HepG2 (cell line): Measurements from ENCODE around the gene DCK. TPM values are rescaled to one million over a fixed set of nuclear protein-coding genes. Genes with fewer than 3 reads are reported as not detected.

ENCODE experiments used
- ATAC-seq: fragments of 200-7000 bp; cut with Tn5 transposase; 3 replicates; pipeline ENCODE4 v1.9.1; 2020; ENCODE audit warnings: mild to moderate bottlenecking, moderate library complexity
- BruUV-seq: library from RNA; stranded (reverse); fragments of 400-500 nt; replicated peaks from 2 replicates; lab custom pipeline; 2021; lab: Mats Ljungman, UMichigan
- CTCF ChIA-PET: fragments of 300-600 bp; formaldehyde crosslinking; extraction: SDS; loops from one replicate; lab custom pipeline; 2021; ENCODE audit warnings: low total read pairs, inconsistent platforms, low intra/inter-chr PET ratio; lab: Yijun Ruan, JAX
- POLR2A ChIA-PET: fragments of 350-600 bp; sonication (Branson Sonifier 250); formaldehyde crosslinking; loops from one replicate; lab custom pipeline; 2020; ENCODE audit warnings: antibody characterized with exemption, inconsistent platforms; lab: Yijun Ruan, JAX
- DNase-seq: peaks from one replicate; pipeline ENCODE4 v3.0.0-alpha.2; 2015; ENCODE audit warnings: low spot score
- FAIRE-seq: peaks from 3 replicates; lab custom pipeline; 2011; peaks lifted over from hg19 to GRCh38; lab: Jason Lieb, UNC
- H2AFZ ChIP-seq: one replicate; pipeline ENCODE4 v1.6.1; 2011; ENCODE audit warnings: low read length, inconsistent platforms
- H3K27ac ChIP-seq: fragments of 300-600 bp; 3 replicates; pipeline ENCODE4 v1.8.0; 2011; ENCODE audit warnings: mixed run types, mild to moderate bottlenecking, mixed read lengths, low read length, inconsistent platforms; ENCODE audit not compliant: insufficient read depth; ENCODE audit errors: extremely low read length
- H3K27me3 ChIP-seq, 2 experiments: fragments of 200-600 bp in 1 of 2; 2 replicates in 1 of 2; 3 replicates in 1 of 2; pipeline versions ENCODE4 v1.6.0 to v1.8.0; 2011; ENCODE audit warnings: low read length in 2 of 2, mild to moderate bottlenecking in 2 of 2, moderate library complexity in 2 of 2, inconsistent platforms in 1 of 2; ENCODE audit not compliant: insufficient read depth in 2 of 2, control insufficient read depth in 1 of 2
- H3K36me3 ChIP-seq, 2 experiments: fragments of 200-600 bp in 1 of 2; replicated peaks in 1 of 2; 2 replicates in 1 of 2; 3 replicates in 1 of 2; pipeline versions ENCODE4 v1.5.1 to v1.8.0; 2011; ENCODE audit warnings: low read length in 2 of 2, inconsistent platforms in 1 of 2; ENCODE audit not compliant: insufficient read depth in 2 of 2, control insufficient read depth in 1 of 2
- H3K4me1 ChIP-seq: 2 replicates; pipeline ENCODE4 v1.5.1; 2012; ENCODE audit warnings: low read length, inconsistent platforms; ENCODE audit not compliant: insufficient read depth
- H3K4me2 ChIP-seq: 2 replicates; pipeline ENCODE4 v1.6.0; 2011; ENCODE audit warnings: low read depth, low read length, inconsistent platforms
- H3K4me3 ChIP-seq, 3 experiments: fragments of 200-600 bp in 1 of 3; sonication (generic), shearing (Covaris generic) in 1 of 3; replicated peaks in 1 of 3; 2 replicates each; pipeline ENCODE4 v1.5.1; 2011 to 2016; ENCODE audit warnings: low read length in 3 of 3, inconsistent platforms in 2 of 3, low read depth in 2 of 3, mild to moderate bottlenecking in 2 of 3, control low read depth in 1 of 3, mixed read lengths in 1 of 3; ENCODE audit not compliant: insufficient read depth in 1 of 3
- H3K79me2 ChIP-seq: one replicate; pipeline ENCODE4 v1.6.1; 2011; ENCODE audit warnings: low read length, inconsistent platforms; ENCODE audit not compliant: insufficient read depth
- H3K9ac ChIP-seq: 2 replicates; pipeline ENCODE4 v1.6.0; 2011; ENCODE audit warnings: mild to moderate bottlenecking, low read depth, low read length, inconsistent platforms; ENCODE audit not compliant: insufficient read depth
- H3K9me3 ChIP-seq: 2 replicates; pipeline ENCODE4 v1.5.1; 2012; ENCODE audit warnings: mild to moderate bottlenecking, low read length
- H4K20me1 ChIP-seq: 2 replicates; pipeline ENCODE4 v1.6.0; 2011; ENCODE audit warnings: inconsistent platforms, mild to moderate bottlenecking, low read length, moderate library complexity; ENCODE audit not compliant: insufficient read depth
- FOXO4 ChIP-seq: sonication (generic); formaldehyde crosslinking; conservative IDR thresholded peaks from 2 replicates; pipeline ENCODE4 v1.8.1; 2023; ENCODE audit warnings: missing genetic modification reagents
- HNRNPK ChIP-seq: fragments of 200-400 bp; formaldehyde crosslinking; IDR thresholded peaks from 2 replicates; pipeline ENCODE4 v1.6.1; 2018; ENCODE audit warnings: low read length, low read depth, moderate library complexity, mild to moderate bottlenecking; ENCODE audit not compliant: poor library complexity, severe bottlenecking
- KDM5A ChIP-seq: fragments of 200-600 bp; sonication (generic); IDR thresholded peaks from 2 replicates; pipeline ENCODE4 v1.7.0; 2018; ENCODE audit warnings: antibody characterized with exemption, mild to moderate bottlenecking, low read length, borderline replicate concordance
- KDM5B ChIP-seq: sonication (generic); formaldehyde crosslinking; IDR thresholded peaks from 2 replicates; pipeline ENCODE4 v1.4.0; 2020; ENCODE audit warnings: missing genetic modification reagents, mild to moderate bottlenecking, borderline replicate concordance
- NONO ChIP-seq, 2 experiments: fragments of 450-650 bp in 1 of 2; sonication (generic) in 1 of 2; formaldehyde crosslinking in 1 of 2; IDR thresholded peaks in 1 of 2; conservative IDR thresholded peaks in 1 of 2; 2 replicates each; pipeline versions ENCODE4 v1.6.1 to v1.8.0; 2017 to 2022; ENCODE audit warnings: mild to moderate bottlenecking in 1 of 2, missing genetic modification reagents in 1 of 2, moderate library complexity in 1 of 2
- NR2F2 ChIP-seq: IDR thresholded peaks from 2 replicates; pipeline ENCODE4 v1.6.1; 2012; ENCODE audit warnings: low read depth, inconsistent platforms, borderline replicate concordance
- ZFP91 ChIP-seq: sonication (generic); formaldehyde crosslinking; IDR thresholded peaks from 2 replicates; pipeline ENCODE4 v1.9.0; 2022; ENCODE audit warnings: missing genetic modification reagents, mild to moderate bottlenecking, borderline replicate concordance
- ZNF138 ChIP-seq: sonication (generic); formaldehyde crosslinking; IDR thresholded peaks from 2 replicates; pipeline ENCODE4 v1.5.0; 2020; ENCODE audit warnings: mild to moderate bottlenecking, low read depth, missing genetic modification reagents
- ZNF142 ChIP-seq: sonication (generic); formaldehyde crosslinking; IDR thresholded peaks from 2 replicates; pipeline ENCODE4 v1.4.0; 2020; ENCODE audit warnings: missing genetic modification reagents
- ZNF224 ChIP-seq: sonication (generic); formaldehyde crosslinking; IDR thresholded peaks from 2 replicates; pipeline ENCODE4 v1.5.0; 2020; ENCODE audit warnings: mild to moderate bottlenecking, missing genetic modification reagents
- ZNF280B ChIP-seq: sonication (generic); formaldehyde crosslinking; IDR thresholded peaks from 2 replicates; pipeline ENCODE4 v1.5.0; 2020; ENCODE audit warnings: missing genetic modification reagents, mild to moderate bottlenecking, borderline replicate concordance
- ZNF790 ChIP-seq: sonication (generic); formaldehyde crosslinking; IDR thresholded peaks from 2 replicates; pipeline ENCODE4 v1.8.0; 2022; ENCODE audit warnings: missing genetic modification reagents, mild to moderate bottlenecking, borderline replicate concordance
- WGBS: methylation state at CpG from one replicate; pipeline ENCODE4 v1.1.6; 2017; ENCODE audit warnings: low lambda C conversion rate; 5-methylcytosine and 5-hydroxymethylcytosine counted together
- in situ Hi-C: cut with HindIII; loops from 2 replicates; pipeline ENCODE4 v1.10.0; 2017; ENCODE audit warnings: low pct_unique_long_range_greater_than_20kb; ENCODE audit not compliant: extremely low pct_ligation_motif_present
- intact Hi-C: fragments of 100-400 bp; cut with micrococcal nuclease; formaldehyde crosslinking; loops from one replicate; pipeline ENCODE4 v1.10.0; 2022; ENCODE audit not compliant: unreplicated experiment
- polyA plus RNA-seq, 8 experiments: library from polyadenylated mRNA; depleted of rRNA in 3 of 8; stranded (reverse) in 7 of 8; unstranded in 1 of 8; fragments of >200 nt; fragmentation: Illumina TruSeq in 4 of 8; extraction: Trizol in 4 of 8; gene quantifications; 2 replicates each; pipeline versions ENCODE4 v1.2.1 to v1.2.3, GENCODE V29; 2011 to 2016; ENCODE audit warnings: low read depth in 4 of 8, missing spikeins in 1 of 8, mixed read lengths in 1 of 8; ENCODE audit not compliant: insufficient read depth in 1 of 8
- total RNA-seq, 5 experiments: library from RNA; depleted of rRNA; stranded (reverse); fragments of >200 nt; fragmentation: Illumina TruSeq; extraction: Trizol; gene quantifications; 2 replicates each; pipeline ENCODE4 v1.2.3, GENCODE V29; 2016; ENCODE audit warnings: low read depth in 1 of 5

DCK gene
- total and polyA plus RNA-seq, 2 of the 13 experiments (the other 11 are each of a cell fraction or from before 2014, with no cell fraction given), result 5.7 to 21.8 TPM

- no peaks in the 10 kb centered on the region for H3K27me3 ChIP-seq
- WGBS, result 0% methylated on average over 9 of the region's 11 CpGs
- H3K4me3 ChIP-seq, result peak overlapping the region; percentile 67 to 92 (median 89)
- peak overlapping the region; percentile 97 for H3K4me2 ChIP-seq
- ChIA-PET CTCF (no interaction called here), POLR2A (interaction anchor here (0.7 to 2.4 kb wide), 9 partner anchors 9 to 297 kb away, joined by 3 to 18 read pairs (median 3); partner anchors contain the start of genes GRSF1 and MOB1B)
- H4K20me1 ChIP-seq, result no peaks in the 10 kb centered on the region; the same call in 1 of the 2 replicates
- no peak for FAIRE-seq
- in situ Hi-C loops, result loop anchor here (10.0 kb wide), 1 partner anchor 149 kb away; no protein-coding TSS in a partner anchor
- H3K4me1 ChIP-seq, result peaks cover 43% of the 10 kb centered on the region
- no peak overlapping the region for H2AFZ ChIP-seq
- H3K79me2 ChIP-seq, result peaks cover 39% of the 10 kb centered on the region
- peak; percentile 15 for DNase-seq
- TSS peak; percentile 58 for BruUV-seq
- H3K27ac ChIP-seq, result peak overlapping the region; percentile 83
- H3K9me3 ChIP-seq, result no peaks in the 10 kb centered on the region
- peak; percentile 55 for ATAC-seq
- no peaks in the 10 kb centered on the region; a peak in 1 of 5 replicates for H3K36me3 ChIP-seq
- intact Hi-C loops, result loop anchor here (2.0 to 10.0 kb wide), 3 partner anchors 23 to 289 kb away; partner anchors contain the start of gene GRSF1
- peak overlapping the region; percentile 81 for H3K9ac ChIP-seq
- TF ChIP-seq ZNF142 (CRISPR knock-in tag) (no peak), FOXO4 (CRISPR knock-in tag) (0 out of 2 replicates have a peak, but pooled peaks have one; percentile 60), NONO (IDR thresholded peaks at IDR 0.05) (no peak), NONO (CRISPR knock-in tag; conservative IDR thresholded peaks at IDR 0.05) (no peak), ZNF138 (CRISPR knock-in tag) (0 out of 2 replicates have a peak, but pooled peaks have one; percentile 3), ZNF280B (CRISPR knock-in tag) (0 out of 2 replicates have a peak, but pooled peaks have one; percentile 68), NR2F2 (peak; percentile 5; the same call in 1 of the 2 replicates), ZNF224 (CRISPR knock-in tag) (0 out of 2 replicates have a peak, but pooled peaks have one; percentile 49), ZFP91 (CRISPR knock-in tag) (peak; percentile 1; the same call in 1 of the 2 replicates), HNRNPK (no peak), KDM5B (CRISPR knock-in tag) (no peak), KDM5A (peak; percentile 42; the same call in 1 of the 2 replicates), ZNF790 (CRISPR knock-in tag) (0 out of 2 replicates have a peak, but pooled peaks have one; percentile 27)
Observed at GRCh38 chr4:70994069-70994366, 569 bp downstream of the DCK start.
